A673 (cell line): ENCODE measurements around the gene MRPL2. TPM values are rescaled to one million over a fixed set of nuclear protein-coding genes. Genes with fewer than 3 reads are reported as not detected.

Experiments
- BruUV-seq: library from RNA; stranded (reverse); fragments of 400-500 nt; replicated peaks from 2 replicates; lab custom pipeline; 2021; lab: Mats Ljungman, UMichigan
- CTCF ChIA-PET: fragments of 300-600 bp; sonication (Branson Sonifier 250); formaldehyde crosslinking; loops from one replicate; lab custom pipeline; 2022; ENCODE audit warnings: antibody characterized with exemption; lab: Charles Lee
- POLR2A ChIA-PET: fragments of 300-600 bp; sonication (Branson Sonifier 250); formaldehyde crosslinking; loops from one replicate; lab custom pipeline; 2022; ENCODE audit warnings: antibody characterized with exemption; ENCODE audit not compliant: low non-redundant PET; lab: Charles Lee
- DNase-seq: peaks from one replicate; pipeline ENCODE4 v3.0.0-alpha.2; 2015; ENCODE audit warnings: low spot score
- H3K27ac ChIP-seq: fragments of 200-600 bp; sonication (generic); 2 replicates; pipeline ENCODE4 v1.5.1; 2016; ENCODE audit warnings: mixed run types, low read depth, mild to moderate bottlenecking, mixed read lengths, antibody characterized with exemption, low read length; ENCODE audit not compliant: poor library complexity, severe bottlenecking
- H3K27me3 ChIP-seq: fragments of 200-600 bp; sonication (generic); replicated peaks from 2 replicates; pipeline ENCODE4 v1.6.1; 2017; ENCODE audit warnings: mixed run types, low read depth, mild to moderate bottlenecking, mixed read lengths, antibody characterized with exemption, low read length; ENCODE audit not compliant: insufficient read depth, poor library complexity
- H3K36me3 ChIP-seq: fragments of 200-600 bp; sonication (generic); 2 replicates; pipeline ENCODE4 v1.6.1; 2016; ENCODE audit warnings: mixed run types, mild to moderate bottlenecking, mixed read lengths, antibody characterized with exemption, low read length; ENCODE audit not compliant: insufficient read depth, poor library complexity, severe bottlenecking
- H3K4me1 ChIP-seq: fragments of 200-600 bp; sonication (generic); 2 replicates; pipeline ENCODE4 v1.6.1; 2017; ENCODE audit warnings: mixed run types, mild to moderate bottlenecking, mixed read lengths, antibody characterized with exemption, low read length; ENCODE audit not compliant: insufficient read depth, poor library complexity, severe bottlenecking
- H3K4me3 ChIP-seq: fragments of 200-600 bp; sonication (generic); 2 replicates; pipeline ENCODE4 v1.5.1; 2016; ENCODE audit warnings: low read depth, mixed run types, mild to moderate bottlenecking, mixed read lengths, low read length; ENCODE audit not compliant: poor library complexity, severe bottlenecking
- H3K9me3 ChIP-seq: fragments of 200-600 bp; sonication (generic); 2 replicates; pipeline ENCODE4 v1.6.1; 2016; ENCODE audit warnings: mixed run types, low read depth, mild to moderate bottlenecking, mixed read lengths, antibody characterized with exemption, low read length; ENCODE audit not compliant: poor library complexity, severe bottlenecking
- EZH2 ChIP-seq: fragments of 200-600 bp; sonication (generic); IDR thresholded peaks from 2 replicates; pipeline ENCODE4 v1.6.1; 2017; ENCODE audit warnings: borderline replicate concordance, low read depth, mild to moderate bottlenecking, mixed read lengths, antibody characterized with exemption, low read length; ENCODE audit not compliant: poor library complexity, severe bottlenecking
- intact Hi-C: fragments of 100-400 bp; cut with micrococcal nuclease; formaldehyde crosslinking; loops from one replicate; pipeline ENCODE4 v1.10.0; 2022; ENCODE audit not compliant: unreplicated experiment
- total RNA-seq: library from RNA; stranded (reverse); gene quantifications from 2 replicates; pipeline ENCODE4 v1.2.3, GENCODE V29; 2021
- TF ChIP-seq, protein P1 (sequence below): fragments of 300-800, 200-600 bp; sonication (generic); conservative IDR thresholded peaks from 2 replicates; pipeline ENCODE4 v1.5.1; 2017; ENCODE audit warnings: low read depth, mild to moderate bottlenecking, antibody characterized with exemption, low read length, moderate library complexity, mixed read lengths

Gene MRPL2
- total RNA-seq, 1 experiment from 2014 or later, result 95.8 TPM

DNA sequence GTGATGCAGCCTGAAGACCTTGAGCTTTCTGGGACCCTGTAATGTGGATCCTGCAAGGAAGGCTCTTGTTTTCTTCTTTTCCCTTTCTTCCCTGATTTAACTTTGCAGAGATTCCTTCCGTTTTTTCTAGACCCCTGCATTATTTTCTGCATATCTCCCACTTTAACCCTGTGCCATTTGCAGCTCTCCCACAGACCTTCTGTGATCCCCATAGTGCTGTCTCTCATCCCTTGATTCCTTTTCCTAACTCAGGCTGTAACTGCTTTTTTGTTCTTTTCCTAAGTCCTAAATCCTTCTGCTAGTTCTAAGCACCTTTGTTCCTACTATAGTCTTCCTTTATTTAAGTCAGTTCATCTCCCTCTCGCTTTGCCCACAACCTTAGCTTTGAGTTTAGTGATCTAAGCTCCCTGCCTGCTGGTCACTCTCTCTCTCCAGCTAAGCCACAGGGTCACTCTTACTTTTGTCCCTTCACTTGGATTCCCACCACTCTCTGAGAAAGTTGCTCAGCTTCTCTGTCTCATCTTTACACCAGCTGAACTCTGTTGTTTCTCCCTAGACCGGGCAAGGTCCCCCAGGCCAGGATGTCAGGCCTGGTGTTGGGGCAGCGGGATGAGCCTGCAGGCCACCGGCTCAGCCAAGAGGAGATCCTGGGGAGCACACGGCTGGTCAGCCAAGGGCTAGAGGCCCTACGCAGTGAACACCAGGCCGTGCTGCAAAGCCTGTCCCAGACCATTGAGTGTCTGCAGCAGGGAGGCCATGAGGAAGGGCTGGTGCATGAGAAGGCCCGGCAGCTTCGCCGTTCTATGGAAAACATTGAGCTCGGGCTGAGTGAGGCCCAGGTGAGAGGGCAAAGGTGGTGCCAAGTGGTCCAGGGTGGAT is 1.8 kb upstream of the MRPL2 start:
- no peaks in the 10 kb centered on the region for H3K9me3 ChIP-seq
- ChIA-PET POLR2A (interaction anchor here (0.7 kb wide), 1 partner anchor 64 kb away, joined by 3 read pairs; no protein-coding TSS in a partner anchor), CTCF (no interaction called here)
- TF ChIP-seq EZH2, result no peak
- TF ChIP-seq, protein P1, sequence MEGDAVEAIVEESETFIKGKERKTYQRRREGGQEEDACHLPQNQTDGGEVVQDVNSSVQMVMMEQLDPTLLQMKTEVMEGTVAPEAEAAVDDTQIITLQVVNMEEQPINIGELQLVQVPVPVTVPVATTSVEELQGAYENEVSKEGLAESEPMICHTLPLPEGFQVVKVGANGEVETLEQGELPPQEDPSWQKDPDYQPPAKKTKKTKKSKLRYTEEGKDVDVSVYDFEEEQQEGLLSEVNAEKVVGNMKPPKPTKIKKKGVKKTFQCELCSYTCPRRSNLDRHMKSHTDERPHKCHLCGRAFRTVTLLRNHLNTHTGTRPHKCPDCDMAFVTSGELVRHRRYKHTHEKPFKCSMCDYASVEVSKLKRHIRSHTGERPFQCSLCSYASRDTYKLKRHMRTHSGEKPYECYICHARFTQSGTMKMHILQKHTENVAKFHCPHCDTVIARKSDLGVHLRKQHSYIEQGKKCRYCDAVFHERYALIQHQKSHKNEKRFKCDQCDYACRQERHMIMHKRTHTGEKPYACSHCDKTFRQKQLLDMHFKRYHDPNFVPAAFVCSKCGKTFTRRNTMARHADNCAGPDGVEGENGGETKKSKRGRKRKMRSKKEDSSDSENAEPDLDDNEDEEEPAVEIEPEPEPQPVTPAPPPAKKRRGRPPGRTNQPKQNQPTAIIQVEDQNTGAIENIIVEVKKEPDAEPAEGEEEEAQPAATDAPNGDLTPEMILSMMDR, result no peak
- no peaks in the 10 kb centered on the region for H3K27me3 ChIP-seq
- H3K36me3 ChIP-seq, result peaks cover under 1% of the 10 kb centered on the region
- no peak for DNase-seq
- BruUV-seq, result no TSS peak
- H3K4me3 ChIP-seq, result peak overlapping the region; percentile 88
- H3K4me1 ChIP-seq, result peaks cover 13% of the 10 kb centered on the region
- intact Hi-C loops, result no loop called here
- no peak overlapping the region for H3K27ac ChIP-seq

DNA sequence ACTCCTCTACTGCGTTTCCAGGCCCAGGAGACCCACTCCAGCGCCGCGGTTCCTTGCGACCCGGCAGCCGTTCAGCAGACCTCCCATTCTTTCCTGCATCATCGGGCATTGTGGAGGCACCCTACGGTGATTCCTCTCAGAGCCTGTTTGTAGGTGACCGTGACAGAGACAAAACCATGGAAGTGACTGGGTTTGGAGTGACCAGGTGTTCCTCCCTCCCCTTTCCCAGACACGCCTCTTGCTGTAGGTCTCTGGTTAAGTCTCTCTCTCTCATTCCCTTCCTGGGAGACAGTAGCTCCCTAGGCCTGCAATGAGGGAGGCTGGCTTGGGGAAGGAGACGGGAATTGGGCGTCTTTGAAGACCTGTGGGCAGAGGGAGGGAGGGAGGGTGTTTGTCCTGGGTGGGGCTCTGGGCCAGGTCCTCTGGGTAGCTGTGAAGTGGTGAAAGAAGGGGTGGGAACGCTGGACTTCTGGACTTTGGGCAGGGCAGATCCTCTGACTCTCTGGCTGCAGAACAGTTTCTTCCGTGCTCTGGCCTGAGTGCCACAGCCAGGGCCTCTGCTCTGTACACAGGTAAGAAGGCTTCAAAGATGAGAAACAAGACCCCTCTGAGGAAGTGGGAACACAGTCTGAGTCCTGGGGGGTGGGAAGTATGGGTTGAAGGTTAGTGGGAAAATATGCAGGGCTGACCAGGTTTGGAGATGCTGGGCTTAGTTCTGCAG is 960 bp upstream of the MRPL2 start:
- H3K27me3 ChIP-seq, result no peaks in the 10 kb centered on the region
- no peaks in the 10 kb centered on the region for H3K9me3 ChIP-seq
- peaks cover 8% of the 10 kb centered on the region for H3K36me3 ChIP-seq
- TF ChIP-seq EZH2, result no peak
- TF ChIP-seq, protein P1, result no peak
- peak overlapping the region; percentile 88 for H3K4me3 ChIP-seq
- peaks cover 13% of the 10 kb centered on the region for H3K4me1 ChIP-seq
- peak overlapping the region; percentile 84 for H3K27ac ChIP-seq
- POLR2A ChIA-PET, result no interaction called here
- TSS peak; percentile 65 for BruUV-seq
- intact Hi-C loops, result no loop called here
- CTCF ChIA-PET, result no interaction called here
- DNase-seq, result no peak

DNA sequence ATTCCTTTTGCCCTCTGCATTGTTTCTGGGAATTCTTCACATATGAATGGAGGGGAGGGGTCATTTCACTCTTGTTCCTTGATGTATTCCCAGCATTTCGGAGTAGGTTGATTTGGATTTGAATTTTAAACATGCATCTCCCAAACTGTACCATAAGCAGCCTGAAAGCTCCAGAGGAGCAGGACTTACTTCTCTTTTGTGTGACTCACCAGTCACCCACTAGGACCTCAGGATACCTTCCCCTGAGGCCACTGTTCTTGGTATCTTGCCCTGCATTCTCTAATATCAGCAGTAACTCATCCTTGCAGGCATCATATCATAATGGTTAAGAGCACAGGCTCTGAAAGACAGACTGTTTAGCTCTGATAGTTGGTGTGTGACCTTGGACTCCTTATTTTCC is 703 bp downstream of the MRPL2 start:
- Histone ChIP-seq H3K4me3 (peak overlapping the region; percentile 88), H3K9me3 (no peaks in the 10 kb centered on the region), H3K36me3 (peaks cover 8% of the 10 kb centered on the region), H3K4me1 (peaks cover 18% of the 10 kb centered on the region), H3K27me3 (no peaks in the 10 kb centered on the region), H3K27ac (peak overlapping the region; percentile 84)
- ChIA-PET POLR2A (no interaction called here), CTCF (no interaction called here)
- intact Hi-C loops, result no loop called here
- no peak for DNase-seq
- BruUV-seq, result no TSS peak
- TF ChIP-seq, protein P1, result no peak
- no peak for TF ChIP-seq EZH2
